ENCODE measurements around the gene PANK4. TPM values are rescaled to one million over a fixed set of nuclear protein-coding genes. Genes with fewer than 3 reads are reported as not detected.

The PANK4 gene
- total and polyA plus RNA-seq, 9 of the 15 experiments (the other 6 are each of a cell fraction or from before 2014, with no cell fraction given) = 0.93 to 55.6 (median 31.5) TPM

DNA sequence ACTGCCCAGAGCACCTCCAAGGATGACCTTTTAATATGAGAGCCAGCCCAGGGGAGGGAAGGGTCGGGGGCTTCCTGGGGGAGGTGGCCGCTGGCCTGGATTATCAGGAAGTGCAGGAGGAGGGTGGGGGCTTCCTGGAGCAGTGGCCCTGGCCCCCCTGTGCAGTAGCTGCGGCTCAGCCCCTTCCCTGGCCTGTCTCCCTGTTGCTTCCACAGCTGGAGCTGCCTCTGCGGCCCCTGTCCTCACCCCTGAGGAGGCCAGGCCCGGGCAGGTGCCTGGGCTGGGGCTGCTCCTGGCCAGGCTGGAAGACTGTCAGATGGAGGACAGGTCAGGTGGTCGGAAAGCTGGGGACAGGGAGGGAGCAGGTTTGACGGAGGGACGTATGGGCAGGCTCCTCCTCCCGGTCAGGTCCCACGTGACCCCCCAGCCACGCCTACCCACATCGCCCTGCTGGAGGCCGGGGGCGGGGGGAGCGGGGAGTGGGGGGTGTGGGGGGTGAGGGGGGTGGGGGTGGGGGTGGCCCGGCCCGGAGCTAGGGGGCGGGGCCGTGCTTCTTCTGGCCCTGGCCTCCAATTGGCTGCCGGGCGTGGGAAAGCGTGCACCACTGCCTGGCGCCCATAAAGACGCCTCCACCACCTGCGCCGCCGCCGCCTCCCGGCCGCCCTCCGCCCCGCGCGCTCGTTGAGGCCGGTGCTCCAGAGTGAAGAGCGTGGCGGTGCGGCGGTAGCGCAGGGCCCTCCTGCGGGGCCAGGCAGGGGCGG is 19.5 kb upstream of the PANK4 start (continued):
- TF ChIP-seq, protein P1, sequence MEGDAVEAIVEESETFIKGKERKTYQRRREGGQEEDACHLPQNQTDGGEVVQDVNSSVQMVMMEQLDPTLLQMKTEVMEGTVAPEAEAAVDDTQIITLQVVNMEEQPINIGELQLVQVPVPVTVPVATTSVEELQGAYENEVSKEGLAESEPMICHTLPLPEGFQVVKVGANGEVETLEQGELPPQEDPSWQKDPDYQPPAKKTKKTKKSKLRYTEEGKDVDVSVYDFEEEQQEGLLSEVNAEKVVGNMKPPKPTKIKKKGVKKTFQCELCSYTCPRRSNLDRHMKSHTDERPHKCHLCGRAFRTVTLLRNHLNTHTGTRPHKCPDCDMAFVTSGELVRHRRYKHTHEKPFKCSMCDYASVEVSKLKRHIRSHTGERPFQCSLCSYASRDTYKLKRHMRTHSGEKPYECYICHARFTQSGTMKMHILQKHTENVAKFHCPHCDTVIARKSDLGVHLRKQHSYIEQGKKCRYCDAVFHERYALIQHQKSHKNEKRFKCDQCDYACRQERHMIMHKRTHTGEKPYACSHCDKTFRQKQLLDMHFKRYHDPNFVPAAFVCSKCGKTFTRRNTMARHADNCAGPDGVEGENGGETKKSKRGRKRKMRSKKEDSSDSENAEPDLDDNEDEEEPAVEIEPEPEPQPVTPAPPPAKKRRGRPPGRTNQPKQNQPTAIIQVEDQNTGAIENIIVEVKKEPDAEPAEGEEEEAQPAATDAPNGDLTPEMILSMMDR (IDR thresholded peaks at IDR 0.05 in 2 of 3, conservative IDR thresholded peaks at IDR 0.05 in 1 of 3; ENCODE audit: insufficient read depth in 2 of 3, low read depth in 1 of 3, low read length in 3 of 3) = no peak
- TF ChIP-seq, protein P2, sequence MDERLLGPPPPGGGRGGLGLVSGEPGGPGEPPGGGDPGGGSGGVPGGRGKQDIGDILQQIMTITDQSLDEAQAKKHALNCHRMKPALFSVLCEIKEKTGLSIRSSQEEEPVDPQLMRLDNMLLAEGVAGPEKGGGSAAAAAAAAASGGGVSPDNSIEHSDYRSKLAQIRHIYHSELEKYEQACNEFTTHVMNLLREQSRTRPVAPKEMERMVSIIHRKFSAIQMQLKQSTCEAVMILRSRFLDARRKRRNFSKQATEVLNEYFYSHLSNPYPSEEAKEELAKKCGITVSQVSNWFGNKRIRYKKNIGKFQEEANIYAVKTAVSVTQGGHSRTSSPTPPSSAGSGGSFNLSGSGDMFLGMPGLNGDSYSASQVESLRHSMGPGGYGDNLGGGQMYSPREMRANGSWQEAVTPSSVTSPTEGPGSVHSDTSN (CRISPR knock-in tag; IDR thresholded peaks at IDR 0.05; ENCODE audit: low read depth) = 0 out of 2 replicates have a peak, but pooled peaks have one; percentile 4
- TF ChIP-seq, protein P2 (tag; conservative IDR thresholded peaks at IDR 0.05; ENCODE audit: low read depth) = no peak
- TF ChIP-seq SAFB (IDR thresholded peaks at IDR 0.05; ENCODE audit: borderline replicate concordance, low read depth, low read length) = no peak
- TF ChIP-seq ZFPM2 (CRISPR knock-in tag; IDR thresholded peaks at IDR 0.05) = no peak
- no peak for TF ChIP-seq ZSCAN32 (CRISPR knock-in tag; IDR thresholded peaks at IDR 0.05)
- TF ChIP-seq SPI1 (IDR thresholded peaks at IDR 0.05; ENCODE audit: borderline replicate concordance, low read depth, low read length) = no peak
- TF ChIP-seq, protein P3, sequence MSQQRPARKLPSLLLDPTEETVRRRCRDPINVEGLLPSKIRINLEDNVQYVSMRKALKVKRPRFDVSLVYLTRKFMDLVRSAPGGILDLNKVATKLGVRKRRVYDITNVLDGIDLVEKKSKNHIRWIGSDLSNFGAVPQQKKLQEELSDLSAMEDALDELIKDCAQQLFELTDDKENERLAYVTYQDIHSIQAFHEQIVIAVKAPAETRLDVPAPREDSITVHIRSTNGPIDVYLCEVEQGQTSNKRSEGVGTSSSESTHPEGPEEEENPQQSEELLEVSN (IDR thresholded peaks at IDR 0.05; ENCODE audit: borderline replicate concordance in 1 of 2, extremely low read depth in 1 of 2, insufficient read depth in 1 of 2, insufficient read length in 1 of 2, low read depth in 1 of 2, low read length in 1 of 2, poor library complexity in 1 of 2, severe bottlenecking in 1 of 2) = peak; percentile 85 to 97
- TF ChIP-seq PHF8 (IDR thresholded peaks at IDR 0.05; ENCODE audit: borderline replicate concordance, low read length) = peak; percentile 55; the same call in 1 of the 2 replicates
- peak; percentile 13; the same call in 1 of the 2 replicates for TF ChIP-seq BHLHE40 (IDR thresholded peaks at IDR 0.05; ENCODE audit: low read length)
- no peak; a peak in 1 of 4 replicates for TF ChIP-seq RCOR1 (IDR thresholded peaks at IDR 0.05; ENCODE audit: borderline replicate concordance in 1 of 2, low read depth in 2 of 2, low read length in 2 of 2)
- TF ChIP-seq HMGN3 (IDR thresholded peaks at IDR 0.05; ENCODE audit: borderline replicate concordance, extremely low read depth, insufficient read length, low read depth, low read length) = peak; percentile 27
